ENCODE measurements around the gene PKP4. TPM values are rescaled to one million over a fixed set of nuclear protein-coding genes. Genes with fewer than 3 reads are reported as not detected.

Gene PKP4
- total and polyA plus RNA-seq, 2 donors from 2014 or later, result 120 to 243 TPM

DNA sequence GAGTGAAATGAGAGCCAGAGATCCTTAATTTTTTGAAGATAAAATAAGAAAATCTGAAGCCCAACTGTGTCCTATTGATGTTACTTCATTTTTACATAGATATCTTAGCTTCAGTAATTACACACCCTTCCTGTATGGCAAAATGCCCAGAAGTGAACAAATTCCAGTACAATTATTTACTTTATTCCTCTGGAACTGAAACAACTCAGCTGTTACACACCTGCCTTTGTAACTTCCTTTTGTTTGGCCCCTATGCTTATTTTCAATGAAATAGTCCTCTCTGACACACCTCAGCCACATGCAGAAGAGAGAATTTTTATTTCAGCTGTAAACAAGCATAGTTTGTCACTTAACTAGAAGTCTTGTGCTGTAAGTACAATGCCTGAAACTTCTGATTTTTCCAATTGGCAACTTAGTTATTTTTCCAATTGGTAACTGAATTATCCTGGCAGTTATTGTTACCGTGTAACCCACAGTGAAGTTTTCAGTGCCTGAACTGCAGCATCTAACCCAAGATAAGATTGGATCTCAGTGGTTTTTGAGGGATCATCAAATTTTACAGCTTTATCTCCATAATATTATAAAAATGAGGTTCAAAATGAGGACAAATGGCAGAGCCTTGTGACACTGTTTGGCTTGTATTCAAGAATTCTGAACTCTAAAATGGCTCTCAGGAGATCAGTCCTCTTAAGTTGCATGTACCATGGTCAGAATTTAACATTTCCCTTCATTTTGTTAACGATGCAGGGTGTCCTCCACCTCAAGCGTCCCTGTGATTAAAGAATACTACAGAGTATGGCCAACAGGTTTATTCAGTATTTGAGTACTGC, 82.6 kb downstream of the PKP4 start:
- H3K36me3 ChIP-seq (ENCODE audit: control insufficient read depth in 2 of 3, insufficient read depth in 3 of 3, low read length in 3 of 3), result peaks cover 0 to 5% (median 0%) of the 10 kb centered on the region in 3 donors
- peaks cover 0 to 12% (median 7%) of the 10 kb centered on the region in 3 donors for H3K4me1 ChIP-seq (ENCODE audit: control insufficient read depth in 2 of 3, insufficient read depth in 2 of 3, low read depth in 1 of 3, low read length in 3 of 3)
- TF ChIP-seq CTCF (IDR thresholded peaks at IDR 0.05; ENCODE audit: borderline replicate concordance, extremely low read depth, insufficient read depth), result no peak
- H3K9ac ChIP-seq (ENCODE audit: low read length in 3 of 3), result no peak overlapping the region
- H3K9me3 ChIP-seq (ENCODE audit: control insufficient read depth in 2 of 3, insufficient read depth in 1 of 3, low read length in 3 of 3), result no peaks in the 10 kb centered on the region
- H3K27me3 ChIP-seq (ENCODE audit: control insufficient read depth, insufficient read depth, low read length), result no peaks in the 10 kb centered on the region
- H3K27ac ChIP-seq (ENCODE audit: low read depth in 2 of 2, low read length in 2 of 2), result peak overlapping the region in 1 of 2 donors; percentile 25
- FAIRE-seq (peak; percentile 41), DNase-seq (peak in 2 of 5 donors; percentile 64 to 79)
- H3K4me3 ChIP-seq (ENCODE audit: low read length in 3 of 3), result no peak overlapping the region
- intact Hi-C loops (cut with DNase I), result no loop called here

DNA sequence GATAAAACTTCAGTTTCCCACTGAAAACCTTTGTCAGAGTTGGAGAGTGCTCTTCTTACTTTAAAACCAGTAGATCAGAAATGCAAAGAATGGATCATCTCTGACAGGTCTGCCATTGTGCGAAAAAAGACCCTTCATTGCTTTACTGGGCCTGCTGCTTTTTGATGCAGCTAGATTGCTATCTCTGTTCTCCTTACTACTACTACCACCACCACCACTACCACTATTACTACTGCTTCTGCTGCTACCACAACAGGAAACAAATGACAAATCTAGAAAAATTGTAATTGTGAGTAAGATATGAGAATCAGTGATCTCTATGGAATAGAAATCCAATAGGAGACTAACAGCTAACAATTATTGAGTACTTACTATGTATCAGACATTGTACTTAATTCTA, 85.8 kb downstream of the PKP4 start:
- no peak overlapping the region for H3K9ac ChIP-seq (ENCODE audit: low read length in 3 of 3)
- peaks cover 0 to 12% (median 7%) of the 10 kb centered on the region in 3 donors for H3K4me1 ChIP-seq (ENCODE audit: control insufficient read depth in 2 of 3, insufficient read depth in 2 of 3, low read depth in 1 of 3, low read length in 3 of 3)
- H3K27me3 ChIP-seq (ENCODE audit: control insufficient read depth, insufficient read depth, low read length), result no peaks in the 10 kb centered on the region
- FAIRE-seq (no peak), DNase-seq (no peak)
- H3K27ac ChIP-seq (ENCODE audit: low read depth in 2 of 2, low read length in 2 of 2), result no peak overlapping the region
- no peak for TF ChIP-seq CTCF (IDR thresholded peaks at IDR 0.05; ENCODE audit: borderline replicate concordance, extremely low read depth, insufficient read depth)
- intact Hi-C loops (cut with DNase I), result no loop called here
- H3K9me3 ChIP-seq (ENCODE audit: control insufficient read depth in 2 of 3, insufficient read depth in 1 of 3, low read length in 3 of 3), result no peaks in the 10 kb centered on the region
- H3K4me3 ChIP-seq (ENCODE audit: low read length in 3 of 3), result no peak overlapping the region
- no peaks in the 10 kb centered on the region for H3K36me3 ChIP-seq (ENCODE audit: control insufficient read depth in 2 of 3, insufficient read depth in 3 of 3, low read length in 3 of 3)

DNA sequence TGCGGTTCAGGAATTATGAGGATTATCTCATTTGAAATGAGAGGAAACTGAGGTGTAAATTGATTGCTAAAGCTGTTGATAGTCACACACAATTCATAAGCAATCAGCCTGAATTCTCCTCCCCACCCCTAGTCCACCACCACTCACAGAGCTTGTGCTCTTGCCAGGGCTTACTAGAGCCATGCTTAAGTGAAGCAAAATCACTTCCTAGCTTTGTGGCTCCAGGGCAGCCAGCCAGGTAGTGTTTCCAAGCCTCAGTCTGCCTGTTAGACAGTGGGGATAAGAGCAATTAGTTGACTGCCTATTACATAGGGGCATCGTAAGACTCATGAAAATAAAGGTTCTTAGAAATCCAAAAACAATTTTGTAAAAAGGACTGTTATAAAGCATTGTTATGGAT, 87.2 kb downstream of the PKP4 start:
- H3K4me1 ChIP-seq (ENCODE audit: control insufficient read depth in 2 of 3, insufficient read depth in 2 of 3, low read depth in 1 of 3, low read length in 3 of 3), result peaks cover 0 to 9% (median 7%) of the 10 kb centered on the region in 3 donors
- no peak overlapping the region for H3K27ac ChIP-seq (ENCODE audit: low read depth in 2 of 2, low read length in 2 of 2)
- H3K9me3 ChIP-seq (ENCODE audit: control insufficient read depth in 2 of 3, insufficient read depth in 1 of 3, low read length in 3 of 3), result no peaks in the 10 kb centered on the region
- H3K36me3 ChIP-seq (ENCODE audit: control insufficient read depth in 2 of 3, insufficient read depth in 3 of 3, low read length in 3 of 3), result peaks cover 0 to 8% (median 4%) of the 10 kb centered on the region in 3 donors
- no peaks in the 10 kb centered on the region for H3K27me3 ChIP-seq (ENCODE audit: control insufficient read depth, insufficient read depth, low read length)
- intact Hi-C loops (cut with DNase I), result no loop called here
- no peak for TF ChIP-seq CTCF (IDR thresholded peaks at IDR 0.05; ENCODE audit: borderline replicate concordance, extremely low read depth, insufficient read depth)
- FAIRE-seq (no peak), DNase-seq (no peak)
- H3K4me3 ChIP-seq (ENCODE audit: low read length in 3 of 3), result no peak overlapping the region
- H3K9ac ChIP-seq (ENCODE audit: low read length in 3 of 3), result no peak overlapping the region
